Measurements from ENCODE around the gene MRM3.

DNA sequence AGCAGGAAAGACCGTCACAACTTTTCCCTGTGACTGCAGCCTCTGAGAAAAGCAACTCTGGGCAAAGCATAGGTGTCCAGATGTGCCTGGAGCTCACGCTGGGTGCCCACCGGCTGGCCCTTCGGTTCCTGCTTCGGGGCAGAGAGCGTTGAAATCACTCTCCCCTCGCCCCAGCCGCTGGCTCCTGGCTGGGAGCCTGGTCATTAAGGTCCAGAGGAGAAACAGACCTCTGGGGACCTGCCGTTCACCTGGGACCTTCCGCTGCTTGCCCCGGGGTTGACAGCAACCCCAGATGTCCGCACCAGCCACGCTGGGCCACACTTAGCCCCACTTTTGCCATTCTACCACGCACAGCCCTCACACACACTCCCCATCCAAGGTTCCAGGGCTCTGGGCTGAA lies 13.1 kb downstream of the MRM3 start:
- TF ChIP-seq, protein P1, sequence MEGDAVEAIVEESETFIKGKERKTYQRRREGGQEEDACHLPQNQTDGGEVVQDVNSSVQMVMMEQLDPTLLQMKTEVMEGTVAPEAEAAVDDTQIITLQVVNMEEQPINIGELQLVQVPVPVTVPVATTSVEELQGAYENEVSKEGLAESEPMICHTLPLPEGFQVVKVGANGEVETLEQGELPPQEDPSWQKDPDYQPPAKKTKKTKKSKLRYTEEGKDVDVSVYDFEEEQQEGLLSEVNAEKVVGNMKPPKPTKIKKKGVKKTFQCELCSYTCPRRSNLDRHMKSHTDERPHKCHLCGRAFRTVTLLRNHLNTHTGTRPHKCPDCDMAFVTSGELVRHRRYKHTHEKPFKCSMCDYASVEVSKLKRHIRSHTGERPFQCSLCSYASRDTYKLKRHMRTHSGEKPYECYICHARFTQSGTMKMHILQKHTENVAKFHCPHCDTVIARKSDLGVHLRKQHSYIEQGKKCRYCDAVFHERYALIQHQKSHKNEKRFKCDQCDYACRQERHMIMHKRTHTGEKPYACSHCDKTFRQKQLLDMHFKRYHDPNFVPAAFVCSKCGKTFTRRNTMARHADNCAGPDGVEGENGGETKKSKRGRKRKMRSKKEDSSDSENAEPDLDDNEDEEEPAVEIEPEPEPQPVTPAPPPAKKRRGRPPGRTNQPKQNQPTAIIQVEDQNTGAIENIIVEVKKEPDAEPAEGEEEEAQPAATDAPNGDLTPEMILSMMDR (conservative IDR thresholded peaks at IDR 0.05; ENCODE audit: low read length) = no peak
- no peak for TF ChIP-seq EZH2phosphoT487 (IDR thresholded peaks at IDR 0.05; ENCODE audit: borderline replicate concordance, low read depth, low read length)
